CD4-positive, alpha-beta T cell treated with Interleukin-1 beta for 1 hour (primary cell): ENCODE measurements around the gene SLC22A13.
"Not testable (repeated sequence)": the region's sequence is repeated elsewhere in the genome, so short reads cannot be mapped to it uniquely, and the experiment has no call there.

Experiments used
- DNase-seq, 2 donors: peaks; one replicate each; pipeline ENCODE4 v3.0.0-alpha.2; 2020 to 2022

SLC22A13 gene

DNA sequence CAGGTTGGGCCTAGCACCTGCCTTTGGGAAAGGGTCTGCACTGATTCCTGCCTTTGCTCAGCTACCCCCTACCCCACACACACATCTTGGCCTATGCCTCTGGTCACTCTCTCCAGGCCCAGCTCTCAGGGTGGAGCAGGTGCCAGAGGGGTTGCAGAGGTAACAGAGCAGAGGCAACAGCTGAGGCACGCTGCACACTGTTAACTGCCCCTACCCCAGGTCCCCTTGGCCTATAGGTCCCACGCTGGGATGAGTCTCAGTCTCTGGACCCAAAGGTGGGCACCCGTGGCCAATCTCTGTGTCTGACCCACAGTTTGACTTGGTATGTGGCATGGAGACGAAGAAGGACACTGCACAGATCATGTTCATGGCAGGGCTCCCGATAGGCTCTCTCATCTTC, 41.3 kb downstream of the SLC22A13 start:
- no peak for DNase-seq

DNA sequence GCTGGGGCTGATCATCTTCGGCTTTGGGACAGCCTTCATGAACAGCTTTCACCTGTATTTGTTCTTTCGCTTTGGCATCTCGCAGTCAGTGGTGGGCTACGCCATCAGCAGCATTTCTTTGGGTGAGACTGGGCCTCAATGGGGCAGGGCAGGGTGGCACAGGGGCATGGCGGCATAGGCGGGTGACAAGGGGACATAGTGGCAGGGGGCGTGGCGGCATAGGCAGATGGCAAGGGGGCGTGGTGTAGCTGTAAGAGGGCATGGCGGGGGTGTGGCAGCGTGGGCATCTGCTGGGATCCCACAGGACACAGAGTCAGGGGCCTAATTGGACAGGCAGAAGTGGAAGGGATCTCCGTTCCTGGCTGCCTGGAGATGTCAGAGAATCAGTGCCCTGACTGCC, 42.0 kb downstream of the SLC22A13 start:
- no peak for DNase-seq

DNA sequence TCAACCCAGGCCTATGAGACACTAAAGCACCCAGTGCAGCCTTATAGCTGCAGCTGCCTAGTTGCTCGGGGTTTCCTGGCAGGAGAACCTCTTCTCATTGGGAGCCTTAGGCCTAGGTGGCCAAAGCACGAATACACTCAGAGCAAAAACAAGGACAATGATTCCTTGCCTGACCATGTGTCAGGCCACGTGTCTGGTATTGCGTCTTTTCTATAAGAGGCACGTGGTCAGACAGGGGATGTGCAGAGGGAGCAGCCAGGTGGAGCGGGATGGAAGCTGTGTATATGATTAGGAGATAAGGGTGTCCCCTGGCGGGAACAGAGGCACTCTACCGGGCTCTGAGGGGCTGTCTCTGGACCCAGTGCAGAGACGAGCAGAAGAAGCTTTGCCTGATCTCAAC, 42.8 kb downstream of the SLC22A13 start:
- DNase-seq: no peak

DNA sequence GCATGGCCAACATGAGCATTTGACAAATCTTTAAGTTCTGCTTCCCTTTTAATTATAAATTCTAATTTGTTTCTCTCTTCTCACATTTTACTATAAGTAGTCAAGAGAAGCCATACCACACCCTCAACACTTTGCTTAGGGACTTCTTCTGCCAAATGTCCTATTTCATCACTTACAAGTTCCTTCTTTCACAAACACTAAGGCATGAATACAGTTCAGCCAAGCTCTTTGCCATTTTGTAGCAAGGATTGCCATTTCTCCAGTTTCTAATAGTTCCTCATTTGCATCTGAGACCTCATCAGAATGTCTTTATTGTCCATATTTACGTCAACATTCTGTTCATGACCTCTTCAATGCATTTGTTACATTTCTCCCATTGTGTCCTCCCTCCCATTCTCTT, 45.9 kb downstream of the SLC22A13 start:
- DNase-seq: no peak

DNA sequence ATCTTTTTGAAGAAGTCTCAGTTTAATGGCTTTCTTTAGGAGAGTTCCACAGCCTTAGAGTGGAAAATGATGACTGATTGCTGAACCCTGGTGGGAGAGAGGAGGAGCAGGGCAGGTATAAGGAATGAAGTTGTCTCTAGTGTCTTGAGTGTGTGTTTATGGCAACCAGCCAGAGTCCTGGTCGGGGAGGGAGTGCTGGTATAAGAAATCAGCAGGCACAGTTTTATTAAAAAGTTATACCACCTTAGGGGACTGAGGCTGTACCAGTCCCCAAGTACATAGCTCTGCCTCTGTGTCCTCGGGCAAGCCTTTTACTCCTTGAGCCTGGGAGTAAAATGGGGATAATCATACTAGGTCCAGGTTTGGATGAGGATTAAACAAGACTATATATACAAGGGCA, 46.3 kb downstream of the SLC22A13 start:
- DNase-seq: no peak

DNA sequence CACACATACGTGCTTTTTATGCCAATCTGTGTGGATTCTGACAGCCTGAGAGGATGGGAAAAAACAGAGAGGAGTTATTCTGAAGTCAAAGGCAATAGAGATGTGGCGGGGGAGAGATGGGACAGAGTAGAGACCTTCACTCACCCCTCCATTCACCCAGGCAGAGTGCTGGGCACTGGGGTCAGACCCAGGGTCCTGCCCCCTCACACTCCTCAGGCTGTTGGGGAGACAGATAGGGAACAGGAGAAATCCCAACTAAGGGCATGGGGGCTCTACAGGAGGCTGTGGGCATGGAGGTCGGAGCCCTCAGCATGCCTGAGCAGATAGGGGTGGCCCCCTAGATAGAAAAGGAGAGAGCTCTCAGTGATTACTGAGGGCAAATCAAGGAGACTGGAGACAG, 46.7 kb downstream of the SLC22A13 start:
- no peak for DNase-seq

DNA sequence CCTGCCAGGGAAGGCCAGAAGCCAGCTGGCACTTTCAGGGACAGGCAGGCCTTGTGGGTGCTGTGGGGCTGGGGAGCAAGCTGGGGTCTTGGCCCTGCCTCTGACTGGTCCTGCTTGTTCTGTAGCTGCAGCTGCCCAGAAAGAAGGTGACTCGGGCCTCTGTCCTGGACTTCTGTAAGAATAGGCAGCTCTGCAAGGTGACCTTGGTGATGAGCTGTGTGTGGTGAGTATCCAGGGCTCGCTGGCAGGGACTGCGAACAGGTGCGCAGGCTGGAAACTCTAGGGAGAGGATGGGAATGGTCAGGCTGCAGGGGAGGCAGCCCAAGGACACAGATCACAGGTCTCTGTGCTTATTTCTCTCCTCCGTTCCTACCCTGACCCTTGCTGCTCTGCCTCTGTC, 47.7 kb downstream of the SLC22A13 start:
- DNase-seq: no peak

DNA sequence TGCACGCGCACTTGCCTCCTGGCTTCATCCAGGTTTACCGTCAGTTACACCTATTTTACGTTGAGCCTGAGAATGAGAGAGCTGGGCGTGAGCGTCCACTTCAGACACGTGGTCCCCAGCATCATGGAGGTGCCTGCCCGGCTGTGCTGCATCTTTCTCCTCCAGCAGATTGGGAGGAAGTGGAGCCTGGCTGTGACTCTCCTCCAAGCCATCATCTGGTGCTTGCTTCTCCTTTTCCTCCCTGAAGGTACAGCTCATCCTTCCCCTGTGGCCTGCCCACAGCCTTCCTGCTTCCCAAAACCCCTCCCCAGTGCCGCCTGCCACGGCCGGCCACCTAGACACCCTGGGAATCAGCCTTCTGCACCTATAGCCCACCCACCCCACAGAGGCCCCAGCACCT, 48.1 kb downstream of the SLC22A13 start:
- peak in 1 of 2 donors; percentile 18 for DNase-seq

DNA sequence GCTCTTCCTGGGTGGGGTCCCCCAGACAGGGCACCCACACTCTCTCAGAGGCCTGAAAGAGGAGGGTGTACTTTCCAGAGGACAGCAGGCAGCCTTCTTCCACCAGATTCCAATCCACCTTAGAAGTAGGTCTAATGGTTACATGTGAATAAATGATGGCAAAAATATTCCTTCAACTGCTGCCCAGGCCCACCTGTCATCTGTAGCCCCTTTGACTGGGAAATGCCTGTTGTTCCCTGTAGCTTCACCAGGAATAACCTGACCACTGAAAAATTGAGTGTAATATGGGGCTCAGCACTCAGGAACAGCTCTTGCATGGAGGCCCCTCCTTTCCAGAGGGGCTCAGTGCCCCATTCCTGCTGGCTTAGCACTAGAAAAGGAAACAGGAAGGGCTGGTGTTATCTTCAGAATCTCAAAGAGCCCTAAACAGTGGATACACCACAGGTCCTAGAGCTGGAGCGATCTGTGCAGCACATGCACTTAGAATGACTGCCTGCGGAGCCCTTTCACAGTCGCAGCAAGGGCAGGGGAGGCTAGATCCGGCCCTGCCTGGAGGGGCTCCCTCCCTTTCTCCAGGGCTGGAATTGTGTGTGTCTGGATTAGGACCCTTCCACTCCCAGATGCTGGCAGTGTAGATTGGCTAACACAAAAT, 48.6 kb downstream of the SLC22A13 start:
- DNase-seq: no peak

DNA sequence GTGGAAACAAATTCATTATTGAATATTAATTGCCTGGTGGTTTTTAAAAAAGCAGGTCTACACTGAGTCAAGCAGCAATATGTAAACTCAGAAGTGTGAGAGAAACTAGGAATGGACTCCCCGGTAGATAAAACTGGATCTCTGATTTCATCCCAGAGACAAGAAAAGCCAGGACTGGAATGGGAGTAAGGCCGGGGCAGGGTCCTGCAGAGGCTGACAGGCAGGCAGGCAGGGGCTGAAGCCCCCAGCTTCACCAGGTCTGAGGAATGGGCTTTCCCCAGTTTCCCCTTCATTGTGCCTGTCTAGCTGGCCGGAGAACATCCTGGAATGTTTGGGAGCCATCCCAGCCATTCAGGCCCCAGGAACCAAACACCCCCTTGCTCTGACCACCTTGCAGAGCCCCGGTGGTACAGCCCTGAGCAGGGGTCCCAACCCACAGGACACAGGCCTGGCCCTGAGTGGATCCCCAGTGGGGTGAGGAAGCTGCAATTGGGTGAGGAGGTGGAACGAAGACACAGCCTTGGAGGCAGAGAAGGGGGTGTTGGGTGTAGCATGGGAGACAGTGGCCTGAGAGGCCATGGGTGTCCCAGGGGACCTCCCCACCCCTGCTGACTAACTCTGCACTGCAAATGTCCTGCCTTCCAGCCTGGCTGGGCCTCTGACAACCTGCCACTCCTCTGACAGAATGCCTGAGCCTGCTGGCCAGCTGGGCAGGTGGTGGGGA, 49.3 kb downstream of the SLC22A13 start:
- DNase-seq: no peak

DNA sequence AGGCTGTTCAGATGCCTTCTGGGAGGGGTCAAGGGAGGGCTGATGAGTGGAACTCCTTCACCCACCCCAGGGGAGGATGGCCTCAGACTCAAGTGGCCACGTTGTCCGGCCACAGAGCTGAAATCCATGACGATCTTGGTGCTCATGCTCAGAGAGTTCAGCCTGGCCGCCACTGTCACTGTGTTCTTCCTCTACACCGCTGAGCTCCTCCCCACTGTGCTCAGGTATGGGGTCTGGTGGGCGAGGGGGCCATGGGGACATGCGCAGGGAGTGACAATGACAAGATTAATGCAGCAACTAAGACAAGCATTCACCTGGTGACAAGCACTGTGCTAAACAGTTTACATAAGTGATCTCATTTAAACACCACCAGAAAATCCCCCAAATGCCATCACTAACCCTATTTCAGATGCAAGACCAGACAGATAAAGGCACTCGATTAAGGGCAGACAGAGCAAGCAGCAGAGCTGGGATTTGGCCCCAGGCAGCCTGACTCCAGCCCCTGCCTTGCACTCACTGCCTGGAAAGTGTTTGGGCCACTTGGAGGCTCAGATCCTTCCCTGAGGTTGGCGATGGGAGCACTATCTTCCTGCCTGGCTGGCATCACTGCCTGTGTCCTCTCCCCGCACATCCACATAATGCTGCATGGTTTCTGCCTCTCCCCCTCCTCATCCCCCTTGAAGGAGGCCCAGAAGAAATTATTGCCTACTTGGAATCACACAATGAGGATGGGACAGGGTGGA, 50.0 kb downstream of the SLC22A13 start:
- no peak for DNase-seq

DNA sequence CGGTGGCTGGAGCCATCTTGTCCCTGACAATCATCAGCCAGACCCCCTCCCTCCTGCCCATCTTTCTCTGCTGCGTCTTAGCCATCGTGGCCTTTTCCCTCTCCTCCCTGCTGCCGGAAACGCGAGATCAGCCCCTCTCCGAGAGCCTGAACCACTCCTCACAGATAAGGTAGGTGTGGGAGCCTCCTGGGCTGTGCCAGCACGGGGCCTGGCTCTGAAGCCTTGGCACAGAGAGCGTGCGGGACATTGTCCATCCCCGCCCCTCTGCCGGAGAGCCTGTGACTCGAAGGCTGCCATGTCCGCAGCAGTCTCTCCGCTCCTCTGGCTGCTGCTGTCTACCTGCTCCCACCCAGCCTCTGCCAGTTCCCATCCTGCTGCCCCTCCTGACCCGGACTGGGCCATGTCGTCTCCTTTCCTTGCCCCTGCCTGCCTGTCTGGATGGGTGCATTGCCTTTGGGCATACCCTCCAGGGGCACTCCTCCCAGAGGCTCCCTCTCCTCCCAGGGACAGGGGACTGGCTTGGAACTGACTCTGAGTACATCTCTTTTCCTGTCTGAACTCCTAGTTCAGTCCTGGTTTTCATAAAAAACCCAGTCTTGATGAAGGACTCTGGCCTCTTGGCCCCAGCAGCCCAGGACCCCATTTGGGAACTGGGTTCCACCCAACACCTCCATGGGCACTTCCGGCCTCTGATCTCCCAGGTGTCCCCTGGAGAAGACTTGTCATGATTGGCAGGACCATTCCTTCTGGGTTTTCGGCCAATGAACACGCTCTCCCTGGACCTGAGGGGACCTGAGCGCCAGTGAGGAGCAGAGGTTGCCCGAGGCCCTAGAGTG, 51.0 kb downstream of the SLC22A13 start:
- no peak for DNase-seq

DNA sequence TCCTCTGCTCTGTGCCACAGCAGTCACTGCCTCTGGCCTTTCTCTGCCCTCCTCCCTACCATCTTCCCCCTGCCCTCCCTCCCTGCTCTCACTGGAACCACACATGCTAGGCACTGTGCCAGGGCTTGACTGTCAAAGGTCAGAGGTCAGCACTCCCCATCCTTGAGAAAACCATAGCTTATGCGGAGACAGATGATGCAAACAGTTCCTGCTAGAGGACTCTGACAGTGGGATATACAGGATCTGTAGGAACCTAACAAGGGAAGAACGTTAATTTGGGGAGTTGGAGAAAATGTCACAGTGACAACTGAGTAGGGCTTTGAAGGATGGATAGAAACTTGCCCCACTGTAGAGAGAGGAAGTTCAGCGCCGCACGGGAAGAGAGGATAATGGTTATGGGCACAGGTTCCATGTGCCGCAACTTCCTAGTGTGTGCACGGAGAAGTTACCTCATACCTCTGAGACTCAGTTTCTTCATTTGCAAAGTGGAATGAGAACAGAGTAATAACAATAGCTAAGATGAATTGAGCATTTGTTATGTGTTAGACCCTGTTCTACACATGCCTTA, 51.7 kb downstream of the SLC22A13 start:
- no peak for DNase-seq

DNA sequence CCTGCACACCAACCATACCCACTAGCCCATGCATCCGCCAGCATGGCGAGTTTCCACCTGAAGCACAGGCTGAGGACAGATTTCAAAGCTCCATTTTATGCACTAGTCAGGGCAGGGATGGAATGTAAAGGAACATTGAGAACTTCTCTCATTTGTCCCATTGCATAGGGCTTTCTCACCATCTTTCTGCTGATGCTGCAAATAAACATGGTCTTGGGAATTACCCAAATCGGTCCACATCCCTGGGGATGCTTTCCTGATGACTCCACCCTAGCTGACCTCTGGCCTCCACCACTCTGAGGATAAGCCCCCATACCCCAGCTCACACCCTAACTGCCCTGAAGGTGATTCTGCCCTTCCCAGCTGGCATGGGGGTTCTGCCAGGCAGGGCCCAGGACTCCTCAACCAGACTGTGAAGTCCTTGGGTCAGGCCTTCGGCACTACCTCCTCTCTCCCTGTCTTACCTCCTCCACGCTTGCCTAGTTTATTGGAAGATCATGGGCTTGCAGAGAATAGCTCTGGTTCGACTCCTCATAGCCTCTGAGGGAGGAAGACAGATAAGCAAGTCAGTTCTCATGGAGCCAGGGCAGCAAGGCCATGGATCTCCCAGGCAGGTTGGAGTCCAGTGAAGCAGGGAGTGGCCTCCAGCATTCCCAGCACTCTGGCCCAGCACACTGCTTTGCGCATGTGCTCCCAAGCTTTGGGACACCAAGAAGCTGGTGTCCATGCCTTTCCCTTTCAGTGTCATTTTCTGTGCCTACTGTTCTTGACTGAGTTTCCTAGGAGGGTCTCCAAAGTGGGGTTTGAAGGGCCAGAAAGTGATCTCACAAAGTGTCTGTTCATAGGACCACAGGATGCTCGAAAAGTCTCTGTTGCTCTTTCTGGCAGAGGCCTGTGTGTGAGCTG, 53.4 kb downstream of the SLC22A13 start:
- no peak for DNase-seq

DNA sequence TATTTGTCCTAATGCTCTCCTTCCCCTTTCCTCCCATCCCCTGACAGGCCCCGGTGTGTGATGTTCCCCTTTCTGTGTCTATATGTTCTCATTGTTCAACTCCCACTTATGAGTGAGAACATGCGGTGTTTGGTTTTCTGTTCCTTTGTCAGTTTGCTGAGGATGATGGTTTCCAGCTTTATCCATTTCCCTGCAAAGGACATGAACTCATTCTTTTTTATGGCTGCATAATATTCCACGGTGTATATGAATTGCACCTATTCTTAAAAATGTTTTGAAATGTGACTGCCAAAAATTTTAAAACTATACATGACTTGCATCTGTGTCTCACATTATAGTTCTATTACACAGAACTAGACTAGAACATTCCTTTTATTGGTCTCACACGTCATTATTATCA, 55.0 kb downstream of the SLC22A13 start:
- DNase-seq: not testable (repeated sequence)

DNA sequence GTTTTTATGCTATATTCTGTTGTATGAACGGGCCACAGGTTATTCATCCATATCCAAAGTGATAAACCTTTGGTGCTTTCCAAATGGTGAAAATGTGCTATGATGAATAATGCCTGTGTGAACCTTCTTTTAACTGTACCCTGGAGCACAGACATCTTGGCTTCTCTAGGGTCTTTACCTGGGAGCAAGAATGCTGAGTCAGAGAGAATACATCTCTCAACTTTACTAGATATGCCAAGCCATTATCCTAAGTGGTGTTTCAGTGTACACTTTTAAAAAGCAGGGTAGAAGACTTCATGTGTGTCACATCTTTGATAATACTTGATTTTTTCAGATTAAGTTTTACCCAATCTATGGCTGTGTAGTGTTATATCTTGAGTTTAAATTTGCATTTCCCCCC, 57.4 kb downstream of the SLC22A13 start:
- DNase-seq: no peak

DNA sequence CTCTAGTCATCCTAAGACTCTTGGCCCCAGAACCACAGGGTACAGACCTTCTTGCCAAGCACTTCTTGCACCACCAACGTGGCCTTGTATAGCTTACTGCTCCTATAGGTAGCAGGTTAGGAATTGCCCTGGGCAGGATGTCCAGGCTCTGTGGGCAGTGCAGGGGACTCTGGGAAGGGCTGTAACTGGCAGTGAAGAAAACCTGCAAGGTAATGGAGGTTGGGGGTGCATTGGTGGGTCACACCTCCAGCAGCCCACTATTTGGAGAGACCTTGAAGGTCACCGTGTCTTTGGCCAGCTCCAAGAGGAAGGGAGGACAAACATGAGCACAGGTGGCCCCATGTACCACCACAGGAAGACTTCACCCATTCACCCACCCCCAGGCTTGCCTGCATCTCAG, 59.6 kb downstream of the SLC22A13 start:
- no peak for DNase-seq

DNA sequence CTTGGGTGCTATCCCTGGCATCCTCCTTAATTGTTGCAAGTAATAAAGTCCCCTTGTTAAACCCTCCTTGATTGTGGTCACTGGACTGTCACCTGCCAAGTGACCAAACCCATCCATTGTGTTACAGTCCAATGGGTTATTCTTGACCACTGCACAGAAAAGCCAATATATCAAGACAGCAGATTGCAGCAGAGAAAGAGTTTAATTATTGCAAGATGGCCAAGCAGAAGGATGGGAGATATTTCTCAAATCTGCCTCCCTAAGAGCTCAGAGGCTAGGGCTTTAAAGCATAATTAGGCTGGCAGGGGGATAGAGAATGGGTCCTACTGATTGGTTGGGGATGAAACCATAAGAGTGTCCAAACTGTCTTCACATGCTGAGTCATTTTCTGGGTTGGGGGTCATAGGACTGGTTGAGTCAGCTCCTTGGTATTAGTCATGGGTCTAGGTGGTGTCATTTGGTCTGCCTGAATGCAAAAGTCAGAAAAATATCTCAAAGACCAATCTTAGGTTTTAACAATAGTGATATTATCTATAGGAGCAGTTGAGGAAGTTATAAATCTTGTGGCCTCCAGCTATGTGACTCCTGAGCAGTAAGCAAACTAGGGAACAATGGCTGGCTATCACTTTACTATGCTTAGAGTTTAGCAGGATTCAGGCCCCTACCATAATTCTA, 61.9 kb downstream of the SLC22A13 start:
- DNase-seq: no peak
